ELF-1 (cell line): ENCODE results near the gene GNG12.

Source experiments
- DNase-seq: peaks from one replicate; pipeline ENCODE4 v3.0.0-alpha.2; 2016; ENCODE audit warnings: low read depth, low spot score

The GNG12 gene

DNA sequence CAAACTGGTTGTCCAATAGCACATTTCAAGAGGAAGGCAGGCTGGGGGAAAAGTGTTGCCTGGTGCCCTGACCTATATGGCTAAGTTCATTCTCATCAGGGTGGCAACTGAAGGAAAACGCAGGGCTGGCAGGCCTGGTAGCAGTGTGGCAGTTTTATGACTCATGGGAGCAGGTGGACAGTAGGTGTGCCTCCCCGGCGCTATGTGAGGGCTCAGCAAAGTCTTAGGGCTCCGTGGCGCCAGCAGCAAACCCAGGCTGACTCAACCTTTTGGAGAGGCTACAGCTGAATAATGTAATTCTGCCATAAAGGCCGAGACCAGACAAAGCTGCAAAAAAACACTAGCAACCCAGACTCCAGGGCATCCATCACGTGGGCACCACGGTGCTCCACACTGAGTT is 124.7 kb downstream of the GNG12 start:
- DNase-seq = no peak

DNA sequence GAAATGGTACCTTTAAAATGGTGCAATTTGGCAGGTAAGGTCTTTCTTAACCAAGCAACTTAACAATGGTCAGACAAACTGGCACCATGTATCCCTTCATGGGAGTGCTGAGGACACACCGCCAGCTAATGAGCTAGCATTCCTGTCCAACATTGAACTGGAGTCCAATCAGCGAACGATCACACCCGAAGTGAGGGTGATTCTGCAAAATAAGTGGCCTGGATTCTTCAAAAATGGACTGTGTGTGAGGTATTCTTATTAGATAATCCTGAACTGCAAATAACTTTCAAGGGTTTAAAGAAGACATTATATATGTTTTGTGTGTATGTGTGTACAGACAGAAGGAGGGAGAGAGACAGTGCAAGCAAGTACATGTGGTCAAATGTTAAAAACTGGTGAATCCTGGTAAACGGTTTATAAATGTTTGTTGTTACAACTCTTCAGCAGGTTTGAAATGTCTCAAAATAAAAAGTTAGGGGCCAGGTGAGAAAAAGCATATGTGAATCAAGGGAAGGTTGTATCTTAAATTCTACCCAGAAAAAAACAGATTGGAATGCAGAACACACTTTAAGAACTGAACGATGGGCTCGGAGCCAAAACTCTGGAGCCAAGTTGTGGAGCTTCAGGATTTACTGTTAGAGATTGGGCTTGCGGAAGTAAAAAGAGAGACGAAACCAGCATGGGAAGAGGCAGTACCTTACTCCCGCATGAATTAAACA is 127.4 kb downstream of the GNG12 start:
- DNase-seq = no peak

DNA sequence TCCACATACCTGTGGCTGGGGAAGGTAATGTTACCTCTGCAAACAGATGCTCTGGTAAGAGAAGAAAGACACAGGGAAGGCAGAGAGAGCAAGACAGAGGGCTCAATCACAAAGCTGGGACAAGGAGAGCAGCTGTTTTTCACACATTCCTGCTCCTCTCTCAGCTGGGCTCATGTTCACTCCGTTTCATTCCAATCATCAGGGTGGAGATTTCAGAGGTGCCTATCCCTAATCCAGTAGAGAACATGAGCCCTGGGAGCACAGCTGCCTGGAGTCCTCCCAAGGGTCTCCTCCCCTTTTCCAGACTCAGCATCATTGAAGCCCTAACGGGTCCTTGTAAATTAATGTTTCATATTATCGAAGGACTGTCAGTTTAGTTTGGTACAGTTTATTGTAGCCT is 128.9 kb downstream of the GNG12 start:
- DNase-seq = no peak

DNA sequence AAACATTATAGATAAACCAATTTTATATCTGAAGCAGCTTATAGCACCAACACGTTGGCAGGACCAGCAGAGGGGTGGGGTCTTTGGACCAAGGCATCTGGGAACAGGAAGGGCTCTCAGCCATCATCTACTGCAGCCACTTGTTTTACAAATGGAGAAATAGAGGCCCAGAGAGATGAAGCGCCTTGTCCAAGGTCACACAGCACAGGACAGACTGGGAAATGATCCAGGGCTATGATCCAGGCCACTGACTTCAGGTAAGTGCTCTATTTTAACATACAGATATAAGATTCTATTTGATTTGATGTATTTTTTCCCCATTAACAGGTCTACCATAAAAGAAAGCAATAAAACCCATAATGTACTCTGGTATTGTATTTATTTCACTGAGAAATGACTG is 131.4 kb downstream of the GNG12 start:
- no peak for DNase-seq

DNA sequence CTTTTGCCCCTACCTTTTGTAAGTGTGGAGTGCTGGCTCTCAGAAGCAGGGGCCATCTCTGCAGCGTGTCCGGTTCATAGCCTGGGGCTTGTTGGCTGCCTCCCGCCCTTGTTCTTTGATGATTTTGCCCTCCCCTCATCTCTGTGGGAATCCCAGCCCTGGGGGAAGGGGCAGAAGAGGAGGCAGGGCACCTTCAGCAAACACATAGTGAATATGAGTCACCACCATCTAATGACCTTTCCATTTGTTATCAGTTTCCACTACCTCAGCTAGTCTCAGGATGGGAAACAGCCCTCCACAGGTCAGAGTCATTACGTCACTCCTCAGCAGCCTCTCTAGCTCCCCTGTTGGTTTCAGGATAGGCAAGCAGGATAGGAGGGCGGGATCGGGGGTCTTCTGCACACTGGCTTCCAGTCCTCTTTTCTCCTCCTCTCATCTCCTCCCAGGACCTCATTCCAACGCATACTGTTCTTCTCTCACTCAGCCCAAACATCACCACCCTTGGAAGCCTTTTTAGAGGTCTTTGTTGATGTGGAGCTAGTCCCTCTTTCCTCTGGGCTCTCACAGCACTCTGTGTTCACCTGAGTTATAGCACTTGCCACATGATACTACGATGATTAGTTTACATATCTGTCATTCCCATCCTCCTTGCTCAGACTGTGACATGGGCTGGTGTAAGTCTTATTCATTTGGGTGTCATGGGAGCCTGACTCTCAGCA is 132.4 kb downstream of the GNG12 start:
- DNase-seq = peak; percentile 99

DNA sequence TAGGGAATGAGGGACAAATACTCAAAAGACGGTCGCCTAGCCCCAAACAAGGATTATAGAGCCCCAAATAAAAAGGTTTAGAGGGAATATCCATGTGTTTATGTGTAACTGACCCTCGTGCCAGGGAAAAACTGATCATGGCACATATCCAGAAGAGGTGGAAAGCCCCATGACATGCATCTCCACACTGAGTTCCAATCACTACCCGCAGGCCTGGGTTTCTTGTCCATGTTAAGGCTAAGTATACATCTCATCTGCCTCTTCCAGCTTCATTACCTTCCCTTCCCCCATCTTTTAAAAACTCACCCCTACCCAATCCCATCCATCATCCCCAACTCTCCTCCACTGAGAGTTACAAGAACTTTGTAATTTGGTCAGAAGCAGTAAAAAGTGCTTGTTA is 133.0 kb downstream of the GNG12 start:
- DNase-seq = peak; percentile 36

DNA sequence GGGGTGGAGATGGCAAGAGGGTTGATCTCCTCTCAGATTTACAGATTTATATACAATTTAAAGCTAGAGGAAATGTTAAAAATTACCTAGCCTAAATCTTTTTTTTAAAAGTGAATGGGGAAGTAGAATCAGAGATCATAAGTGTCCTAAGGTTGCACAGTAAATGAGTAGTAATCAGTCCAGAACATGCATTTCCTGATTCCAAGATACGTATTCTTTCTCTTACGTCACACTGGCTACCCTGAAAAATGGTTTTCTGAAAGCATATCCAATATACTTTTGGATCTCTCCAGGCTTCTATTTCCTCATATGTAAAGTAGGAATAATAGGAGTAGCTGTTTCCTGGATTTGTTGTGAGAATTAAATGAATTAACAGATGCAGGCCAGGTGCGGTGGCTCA is 136.6 kb downstream of the GNG12 start:
- DNase-seq = no peak

DNA sequence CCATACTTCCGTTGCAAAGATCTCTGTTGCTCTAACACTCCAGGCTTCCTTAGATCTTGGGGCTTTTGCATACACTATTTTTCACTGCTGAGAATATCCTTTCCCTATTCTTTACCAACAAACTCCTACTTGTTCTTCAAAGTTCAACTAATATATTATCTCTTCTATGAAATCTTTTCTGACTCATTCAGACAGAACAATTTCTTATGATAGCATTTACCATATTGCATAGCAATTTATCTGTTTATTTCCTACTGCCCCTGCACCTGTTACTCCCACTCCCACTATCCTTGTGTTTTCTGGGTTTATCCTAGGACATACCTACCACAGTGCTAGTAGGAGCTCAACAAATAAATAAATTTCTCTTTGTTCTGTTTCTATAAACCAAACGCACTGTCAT is 137.3 kb downstream of the GNG12 start:
- no peak for DNase-seq

DNA sequence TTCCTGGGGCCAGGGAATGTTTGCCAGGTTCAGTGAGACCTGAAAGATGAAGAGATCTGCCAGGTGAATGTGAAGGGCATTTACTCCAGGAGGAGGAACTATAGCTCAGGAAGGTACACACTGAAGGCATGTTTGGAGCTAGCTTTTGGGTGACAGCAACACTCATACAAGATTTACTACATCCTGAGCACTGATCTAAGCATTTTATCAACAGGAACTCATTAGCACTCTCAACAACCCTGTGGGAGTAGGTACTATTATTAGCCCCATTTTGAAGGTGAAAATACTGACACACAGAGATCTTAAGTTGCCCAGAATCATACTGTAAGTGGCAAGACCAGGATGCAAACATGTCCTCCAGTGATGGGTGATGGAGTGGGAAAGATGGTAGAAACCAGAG is 141.6 kb downstream of the GNG12 start:
- no peak for DNase-seq

DNA sequence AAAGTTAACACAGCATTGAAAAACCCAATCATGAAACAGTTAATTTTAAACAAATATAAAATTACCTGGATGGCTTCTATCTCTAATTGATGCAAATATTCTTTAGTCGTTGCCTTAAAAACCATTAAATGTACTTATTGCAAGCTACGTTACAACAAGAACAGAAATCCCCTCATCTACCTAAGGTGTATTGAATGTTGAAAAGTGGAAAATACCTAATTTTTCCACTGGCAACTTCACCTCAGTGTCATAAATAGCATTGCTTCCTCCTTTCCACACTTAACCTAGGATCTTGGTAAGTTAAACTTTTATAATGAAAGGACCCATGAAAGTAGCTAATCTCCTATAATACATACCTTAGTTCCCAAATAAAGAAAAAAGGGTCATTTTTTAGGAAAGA is 142.9 kb downstream of the GNG12 start:
- DNase-seq = no peak

DNA sequence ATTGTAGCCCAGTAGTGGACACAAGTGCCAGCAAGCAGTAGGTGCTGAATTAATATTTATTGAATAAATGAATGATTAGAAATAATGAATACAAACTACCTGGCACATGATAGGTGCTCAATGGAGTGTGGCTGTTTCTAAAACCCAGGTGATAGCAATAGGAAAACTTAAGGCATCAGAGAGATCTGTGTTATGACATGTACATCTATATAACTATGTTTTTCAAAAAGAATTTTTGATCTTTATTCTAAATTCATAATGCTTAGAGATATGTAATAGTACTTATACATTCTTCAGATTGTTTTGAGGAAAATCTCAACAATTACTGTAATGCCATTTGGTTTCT is 143.3 kb downstream of the GNG12 start:
- no peak for DNase-seq

DNA sequence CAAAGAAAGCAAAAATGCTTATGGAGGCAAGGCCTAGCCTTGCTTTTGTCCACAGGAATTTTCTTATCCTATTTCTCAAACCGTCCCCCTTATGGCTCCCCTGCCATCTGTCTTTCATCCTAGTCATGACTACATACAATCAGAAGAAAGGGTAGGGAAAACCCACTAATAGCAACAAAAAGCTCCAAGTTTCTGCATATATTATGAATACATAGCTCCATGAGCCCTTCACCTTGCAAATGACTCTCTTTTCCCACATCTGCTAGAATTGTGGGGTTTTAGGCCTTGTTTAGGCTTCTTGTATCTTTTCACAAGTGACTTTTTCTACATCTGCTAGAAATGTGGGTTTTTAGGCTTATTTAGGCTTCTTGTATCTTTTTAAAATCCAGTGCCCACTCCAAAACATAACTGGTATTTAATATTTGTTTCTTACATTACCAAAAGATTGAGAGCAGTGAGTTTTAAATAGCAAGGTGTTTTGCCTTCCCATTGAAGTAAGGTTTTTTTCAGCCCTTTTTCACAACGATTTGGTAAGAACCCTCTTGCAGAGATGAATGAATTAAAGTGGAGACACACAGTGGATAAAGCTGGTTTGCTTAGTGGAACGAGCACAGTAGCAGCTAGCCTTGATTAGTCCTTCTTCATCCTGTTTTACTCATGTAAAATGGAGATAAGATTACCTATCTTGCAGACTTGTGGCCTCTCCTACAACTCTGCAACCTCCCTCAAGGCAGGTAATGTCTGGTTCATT is 143.8 kb downstream of the GNG12 start:
- no peak for DNase-seq

DNA sequence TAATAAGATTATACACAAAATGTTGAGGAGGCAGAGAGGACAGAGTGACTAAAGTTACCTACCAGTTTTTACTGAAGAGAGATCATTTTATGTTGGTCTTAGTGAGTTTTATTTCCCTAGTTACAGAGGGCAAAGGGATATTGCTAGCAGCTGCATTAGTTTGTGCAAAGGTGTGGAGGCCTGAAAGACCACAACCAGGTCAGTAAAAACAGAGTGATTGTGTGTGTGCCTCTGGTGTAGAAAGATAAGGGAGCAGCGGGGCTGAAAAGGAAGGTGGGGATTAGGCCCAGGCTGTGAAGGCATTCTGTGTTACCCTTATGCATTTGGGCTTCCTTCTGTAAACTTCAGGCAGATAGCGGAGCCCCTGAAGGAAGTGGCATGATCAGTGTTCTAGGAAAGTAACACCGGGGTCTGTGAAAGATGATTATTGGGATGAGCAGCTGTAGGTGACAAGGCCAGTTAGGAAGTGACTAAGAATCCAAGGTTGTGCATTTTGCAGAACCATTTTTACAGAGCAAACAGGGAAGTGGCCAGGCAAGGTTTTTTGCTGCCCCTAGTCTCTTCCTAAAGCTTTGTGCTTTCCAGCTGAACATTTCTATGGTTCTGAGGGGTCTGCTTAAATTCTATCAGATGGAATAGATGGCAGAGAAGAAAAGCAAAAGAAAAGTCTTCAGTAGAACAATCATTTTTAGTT is 144.6 kb downstream of the GNG12 start:
- peak; percentile 46 for DNase-seq

DNA sequence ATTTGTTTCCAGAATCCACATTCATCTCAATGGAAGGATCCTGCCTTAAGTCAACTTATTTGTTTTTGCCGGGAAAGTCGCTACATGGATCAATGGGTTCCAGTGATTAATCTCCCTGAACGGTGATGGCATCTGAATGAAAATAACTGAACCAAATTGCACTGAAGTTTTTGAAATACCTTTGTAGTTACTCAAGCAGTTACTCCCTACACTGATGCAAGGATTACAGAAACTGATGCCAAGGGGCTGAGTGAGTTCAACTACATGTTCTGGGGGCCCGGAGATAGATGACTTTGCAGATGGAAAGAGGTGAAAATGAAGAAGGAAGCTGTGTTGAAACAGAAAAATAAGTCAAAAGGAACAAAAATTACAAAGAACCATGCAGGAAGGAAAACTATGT is 145.6 kb downstream of the GNG12 start:
- no peak for DNase-seq

DNA sequence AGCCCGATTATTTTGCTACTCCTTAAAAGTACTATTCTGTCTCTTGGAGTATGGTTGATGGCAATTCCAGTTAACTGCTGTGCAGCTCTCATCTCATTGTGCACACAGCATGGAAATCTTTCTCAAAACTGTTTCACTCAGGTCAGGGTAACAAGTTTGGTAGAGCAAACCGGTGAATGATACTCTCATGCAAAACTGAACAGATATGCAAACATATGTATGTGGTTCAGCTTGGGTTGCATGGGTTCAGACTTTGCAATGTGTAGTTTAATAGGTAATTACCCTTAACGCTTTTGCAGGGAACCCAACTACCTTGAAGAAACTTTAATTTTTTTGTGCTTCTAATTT is 146.1 kb downstream of the GNG12 start:
- no peak for DNase-seq

DNA sequence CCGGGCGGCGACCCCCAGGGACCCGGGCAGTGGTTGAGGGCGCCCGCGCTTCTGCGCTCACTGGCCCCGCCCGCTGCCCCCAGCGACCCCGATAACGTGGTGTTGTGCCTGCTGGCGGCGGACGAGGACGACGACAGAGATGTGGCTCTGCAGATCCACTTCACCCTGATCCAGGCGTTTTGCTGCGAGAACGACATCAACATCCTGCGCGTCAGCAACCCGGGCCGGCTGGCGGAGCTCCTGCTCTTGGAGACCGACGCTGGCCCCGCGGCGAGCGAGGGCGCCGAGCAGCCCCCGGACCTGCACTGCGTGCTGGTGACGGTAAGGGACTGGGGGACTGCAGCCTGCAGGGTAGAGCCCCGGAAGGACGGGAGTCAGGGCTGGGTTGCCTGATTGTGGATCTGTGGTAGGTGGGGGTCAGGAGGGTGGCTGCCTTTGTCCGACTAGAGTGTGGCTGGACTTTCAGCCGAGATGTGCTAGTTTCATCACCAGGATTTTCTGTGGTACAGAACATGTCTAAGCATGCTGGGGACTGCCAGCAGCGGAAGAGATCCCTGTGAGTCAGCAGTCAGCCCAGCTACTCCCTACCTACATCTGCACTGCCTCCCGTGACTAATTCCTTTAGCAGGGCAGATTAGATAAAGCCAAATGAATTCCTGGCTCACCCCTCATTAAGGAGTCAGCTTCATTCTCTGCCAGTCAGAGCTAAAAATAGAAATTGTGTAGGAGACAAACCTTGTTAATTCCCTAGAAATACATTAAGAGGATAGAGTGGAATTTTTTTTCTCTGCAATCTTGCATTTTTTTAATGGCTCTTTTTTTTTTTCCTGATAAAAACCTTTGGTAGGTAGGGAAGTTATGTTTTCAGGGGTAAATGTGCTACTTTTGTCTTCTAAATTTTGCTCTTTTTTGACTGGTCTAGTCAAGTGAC is 146.7 kb downstream of the GNG12 start:
- DNase-seq = peak; percentile 86

DNA sequence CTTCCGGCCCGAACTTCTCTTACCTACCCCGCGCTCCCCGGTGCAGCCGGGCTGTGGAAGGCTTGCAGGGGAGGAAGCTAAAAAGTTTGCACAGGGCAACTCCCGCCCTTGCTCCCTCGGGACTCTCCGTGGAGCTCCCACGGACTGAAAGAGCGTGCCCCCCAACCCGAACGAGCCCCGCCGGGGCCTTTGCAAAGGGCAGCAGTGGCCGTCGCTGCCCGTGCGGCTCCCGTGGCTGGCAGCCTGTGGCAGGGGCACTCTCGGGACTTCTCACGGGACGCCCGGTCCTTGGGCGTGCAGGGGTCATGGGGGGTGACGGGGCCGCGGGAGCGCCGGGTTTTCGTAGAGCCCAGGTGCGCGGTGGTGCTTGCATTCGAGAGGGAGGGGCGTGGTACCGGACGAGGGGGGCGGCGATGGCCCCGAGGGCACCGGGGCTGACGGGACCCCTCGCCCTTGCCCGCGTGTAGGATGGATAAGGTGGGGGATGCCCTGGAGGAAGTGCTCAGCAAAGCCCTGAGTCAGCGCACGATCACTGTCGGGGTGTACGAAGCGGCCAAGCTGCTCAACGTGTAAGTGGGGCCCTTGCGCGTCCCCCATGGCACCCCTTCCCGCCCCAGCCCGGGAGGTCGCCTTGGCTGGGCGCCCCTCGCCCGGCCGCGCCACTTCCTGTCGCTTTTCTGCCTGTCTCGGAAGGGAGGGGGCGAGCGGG is 147.6 kb downstream of the GNG12 start:
- peak; percentile 51 for DNase-seq

DNA sequence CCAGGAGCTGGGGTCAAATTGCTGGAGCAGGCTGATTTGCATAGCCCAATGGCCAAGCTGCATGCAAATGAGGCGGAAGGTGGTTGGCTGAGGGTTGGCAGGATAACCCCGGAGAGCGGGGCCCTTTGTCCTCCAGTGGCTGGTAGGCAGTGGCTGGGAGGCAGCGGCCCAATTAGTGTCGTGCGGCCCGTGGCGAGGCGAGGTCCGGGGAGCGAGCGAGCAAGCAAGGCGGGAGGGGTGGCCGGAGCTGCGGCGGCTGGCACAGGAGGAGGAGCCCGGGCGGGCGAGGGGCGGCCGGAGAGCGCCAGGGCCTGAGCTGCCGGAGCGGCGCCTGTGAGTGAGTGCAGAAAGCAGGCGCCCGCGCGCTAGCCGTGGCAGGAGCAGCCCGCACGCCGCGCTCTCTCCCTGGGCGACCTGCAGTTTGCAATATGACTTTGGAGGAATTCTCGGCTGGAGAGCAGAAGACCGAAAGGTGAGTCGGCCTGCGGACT is 148.2 kb downstream of the GNG12 start, which contains the start of gene GADD45A:
Gene GADD45A (plus strand): TSS at position 135 of the 491 bp plus-strand sequence. CDS start 294 bp downstream, at position 429.
- peak; percentile 99 for DNase-seq

DNA sequence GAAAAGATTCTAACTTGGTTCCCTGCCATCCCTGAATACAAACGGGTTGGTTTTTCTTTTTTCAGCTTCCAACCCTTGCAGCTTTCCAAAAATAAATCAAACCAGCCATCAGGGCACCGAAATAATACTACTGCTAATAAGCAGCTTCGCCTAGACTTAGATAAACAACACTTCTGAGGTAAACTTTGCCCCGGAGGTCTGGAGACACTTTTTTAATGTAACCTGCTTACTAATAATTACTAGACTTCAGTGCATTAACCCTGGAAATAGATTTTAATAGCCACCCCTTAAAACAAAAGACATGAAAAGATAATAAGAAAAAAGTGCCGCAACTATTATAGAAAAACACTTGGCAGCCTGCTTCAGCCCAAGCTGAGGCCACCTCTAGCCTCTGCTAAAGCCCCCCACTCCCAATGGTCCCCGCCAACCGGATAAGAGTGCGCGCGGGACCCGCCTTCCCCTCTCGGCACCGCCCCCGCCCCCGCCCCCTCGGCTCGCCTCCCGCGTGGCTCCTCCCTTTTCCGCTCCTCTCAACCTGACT is 148.7 kb downstream of the GNG12 start:
- DNase-seq = no peak
